Subcutaneous adipose tissue (tissue), 4 donors: ENCODE measurements around the gene CLEC20A. TPM values are rescaled to one million over a fixed set of nuclear protein-coding genes. Genes with fewer than 3 reads are reported as not detected.

Source experiments
- small RNA-seq: library from RNA; depleted of rRNA; stranded (forward); fragments of <200 nt; gene quantifications from one replicate; pipeline ENCODE3, GENCODE V24; 2016
- total RNA-seq, 4 donors: library from RNA; depleted of rRNA; stranded (reverse); fragments of >200 nt; gene quantifications; one replicate each; pipeline ENCODE4 v1.1.0, GENCODE V29; 2016
- TF ChIP-seq, protein P1 (sequence below): fragments of 450-650 bp; IDR thresholded peaks from one replicate; pipeline ENCODE4 v1.5.1; 2016; ENCODE audit warnings: low read depth, mild to moderate bottlenecking, control low read depth, antibody characterized with exemption, moderate library complexity

The CLEC20A gene
- total RNA-seq, 4 donors from 2014 or later = not detected

DNA sequence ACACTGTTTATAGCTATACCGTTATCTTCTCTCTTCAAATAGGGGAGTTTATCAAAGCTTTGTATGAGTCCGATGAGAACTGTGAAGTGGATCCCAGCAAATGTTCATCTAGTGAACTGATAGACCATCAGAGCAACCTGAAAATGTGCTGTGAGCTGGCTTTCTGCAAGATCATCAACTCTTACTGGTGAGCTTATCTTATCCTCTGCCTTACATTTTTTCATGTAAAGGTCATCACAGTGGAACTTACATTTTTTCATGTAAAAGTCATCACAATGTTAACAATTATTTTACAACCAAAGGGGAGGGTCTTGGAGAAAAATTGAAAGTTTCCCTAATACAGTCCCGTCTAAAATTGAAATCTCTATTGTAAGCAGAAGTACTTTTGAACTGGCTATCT, 45.2 kb downstream of the CLEC20A start:
- TF ChIP-seq, protein P1, sequence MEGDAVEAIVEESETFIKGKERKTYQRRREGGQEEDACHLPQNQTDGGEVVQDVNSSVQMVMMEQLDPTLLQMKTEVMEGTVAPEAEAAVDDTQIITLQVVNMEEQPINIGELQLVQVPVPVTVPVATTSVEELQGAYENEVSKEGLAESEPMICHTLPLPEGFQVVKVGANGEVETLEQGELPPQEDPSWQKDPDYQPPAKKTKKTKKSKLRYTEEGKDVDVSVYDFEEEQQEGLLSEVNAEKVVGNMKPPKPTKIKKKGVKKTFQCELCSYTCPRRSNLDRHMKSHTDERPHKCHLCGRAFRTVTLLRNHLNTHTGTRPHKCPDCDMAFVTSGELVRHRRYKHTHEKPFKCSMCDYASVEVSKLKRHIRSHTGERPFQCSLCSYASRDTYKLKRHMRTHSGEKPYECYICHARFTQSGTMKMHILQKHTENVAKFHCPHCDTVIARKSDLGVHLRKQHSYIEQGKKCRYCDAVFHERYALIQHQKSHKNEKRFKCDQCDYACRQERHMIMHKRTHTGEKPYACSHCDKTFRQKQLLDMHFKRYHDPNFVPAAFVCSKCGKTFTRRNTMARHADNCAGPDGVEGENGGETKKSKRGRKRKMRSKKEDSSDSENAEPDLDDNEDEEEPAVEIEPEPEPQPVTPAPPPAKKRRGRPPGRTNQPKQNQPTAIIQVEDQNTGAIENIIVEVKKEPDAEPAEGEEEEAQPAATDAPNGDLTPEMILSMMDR = no peak

DNA sequence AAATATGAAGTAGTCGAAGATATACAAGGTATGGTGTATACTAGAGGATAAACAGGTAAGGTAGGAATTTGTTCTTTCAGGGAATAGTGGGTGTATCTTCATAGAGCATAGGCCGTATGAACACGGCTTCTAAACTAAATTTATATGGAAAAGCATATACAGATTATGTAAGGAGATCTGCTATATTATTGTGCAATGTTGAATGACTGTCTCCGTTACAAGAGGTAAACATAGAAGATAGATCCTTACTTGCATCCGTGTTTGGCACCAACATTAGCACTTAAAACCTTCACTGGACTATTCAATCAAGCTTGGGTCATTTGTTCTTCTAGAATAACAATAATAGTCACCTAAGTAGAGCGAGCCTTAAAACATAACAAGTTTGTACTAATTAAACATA, 45.9 kb downstream of the CLEC20A start:
- TF ChIP-seq, protein P1 = no peak

DNA sequence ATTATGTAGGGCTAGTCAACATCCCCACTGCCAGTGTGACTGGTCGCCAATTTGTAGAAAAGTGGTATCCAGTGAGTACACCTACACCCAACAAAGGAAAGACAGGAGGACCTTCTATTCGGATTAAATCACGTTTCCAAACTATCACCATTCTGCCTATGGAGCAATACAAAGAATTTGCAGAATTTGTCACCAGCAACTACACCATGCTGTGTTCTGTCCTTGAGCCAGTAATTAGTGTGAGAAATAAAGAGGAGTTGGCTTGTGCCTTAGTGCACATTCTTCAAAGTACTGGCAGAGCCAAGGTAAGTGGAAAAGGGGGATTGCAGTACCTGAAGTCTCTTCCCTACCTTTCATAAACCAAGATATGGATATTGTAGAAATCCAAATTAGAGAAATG, 53.8 kb downstream of the CLEC20A start:
- TF ChIP-seq, protein P1 = no peak

DNA sequence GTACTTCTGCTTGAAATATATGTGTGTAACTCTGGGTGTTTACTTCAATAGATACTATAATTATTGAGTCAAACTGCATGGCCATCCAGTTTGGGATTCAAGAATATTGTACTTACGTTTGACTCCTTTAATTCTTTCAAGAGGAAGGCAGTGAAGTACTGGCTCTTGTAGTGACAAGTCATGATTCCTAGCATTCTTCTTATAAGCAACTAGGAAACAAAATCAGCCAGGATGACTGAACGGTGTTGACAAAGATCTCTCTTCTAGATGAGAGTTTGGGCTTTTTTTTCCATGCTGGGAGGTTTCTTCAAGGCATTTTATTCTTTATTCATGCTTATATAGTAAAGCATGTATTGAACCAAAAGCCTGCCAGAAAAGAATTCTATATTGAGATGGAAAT, 58.3 kb downstream of the CLEC20A start:
- TF ChIP-seq, protein P1 = no peak

DNA sequence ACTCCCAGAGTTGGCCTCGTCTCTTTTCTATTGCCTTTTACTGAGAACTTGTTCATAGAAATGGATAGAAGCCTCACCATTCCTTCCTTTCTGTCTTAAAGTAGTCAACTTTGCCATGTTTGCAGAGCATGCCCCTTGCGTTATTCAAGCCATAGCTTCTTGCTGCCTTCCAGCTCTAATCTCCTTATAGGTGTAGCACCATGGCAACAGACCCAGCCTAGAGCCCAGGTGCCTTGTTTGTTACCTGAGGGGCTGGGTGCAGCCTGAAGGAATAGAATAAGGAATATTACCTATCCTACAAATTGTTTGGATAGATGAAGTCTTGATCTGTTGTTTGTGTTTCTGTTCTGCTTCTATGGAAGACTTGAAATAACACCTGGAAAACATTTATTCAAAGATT, 59.9 kb downstream of the CLEC20A start:
- TF ChIP-seq, protein P1 = no peak

DNA sequence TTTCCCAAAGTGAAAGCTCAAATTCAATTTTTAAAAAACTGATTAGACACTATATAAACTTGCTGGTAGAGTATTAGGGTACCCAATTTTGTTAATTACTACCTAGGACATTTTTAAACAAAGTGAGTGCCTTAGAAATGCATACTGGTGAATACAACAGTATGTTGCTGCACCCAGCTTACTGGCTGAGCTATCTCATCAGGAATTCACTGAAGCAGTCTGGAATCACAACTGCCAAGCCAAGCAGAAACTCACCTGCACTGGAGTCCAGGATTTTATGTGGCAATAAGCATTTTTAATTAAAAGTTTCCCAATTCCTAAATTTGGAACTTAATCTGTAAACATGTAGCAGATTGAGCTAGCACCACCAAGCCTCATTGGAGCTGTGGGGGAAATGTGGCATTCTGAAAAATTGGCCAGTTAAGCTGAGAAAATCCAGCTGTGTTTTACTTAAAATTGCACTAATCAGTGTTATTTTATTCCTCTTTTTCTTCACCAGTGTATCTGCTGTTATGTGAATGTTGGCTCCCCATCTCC, 61.8 kb downstream of the CLEC20A start:
- TF ChIP-seq, protein P1 = no peak

DNA sequence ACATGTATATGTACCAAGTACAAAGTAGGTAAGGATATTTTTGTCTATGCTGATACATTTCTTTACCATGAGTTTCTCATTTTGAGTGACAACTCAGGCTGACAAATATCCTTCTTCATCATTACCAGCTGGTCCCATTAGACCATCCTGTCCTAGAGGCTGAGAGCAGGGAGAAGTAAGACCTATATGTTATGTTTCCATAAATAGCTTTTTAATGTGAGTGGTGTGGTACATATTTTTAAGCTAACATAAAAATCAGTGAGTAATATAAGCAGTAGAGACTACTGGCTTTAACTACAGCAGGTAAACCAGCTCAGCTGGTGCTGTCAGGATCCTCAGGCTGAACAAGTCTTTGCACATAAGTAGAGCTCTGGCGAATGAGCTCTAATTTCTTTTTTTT, 62.4 kb downstream of the CLEC20A start:
- TF ChIP-seq, protein P1 = no peak

Small RNA genes within 50 kb of the gene (small RNA-seq; reads per million reads assigned to genes)
- not detected for gene RF00017

Other genes starting within 250 kb of the CLEC20A start
- not detected for gene TEX35, start 16.1 kb upstream of the CLEC20A start, total RNA-seq
- 10 to 100 TPM; 11.7 to 14.8 (median 12.8) TPM for gene RALGPS2, start 228.3 kb upstream of the CLEC20A start, total RNA-seq